PC-3 (cell line): Measurements from ENCODE around the gene PSPH.
"Not testable (repeated sequence)": the region's sequence is repeated elsewhere in the genome, so short reads cannot be mapped to it uniquely, and the experiment has no call there.

Experiments used
- CTCF ChIP-seq: fragments of 300-600 bp; sonication (generic); conservative IDR thresholded peaks from 2 replicates; pipeline ENCODE4 v1.5.1; 2017; ENCODE audit warnings: antibody characterized with exemption, low read depth, mild to moderate bottlenecking, low read length
- EZH2phosphoT487 ChIP-seq: fragments of 300-600 bp; sonication (generic); IDR thresholded peaks from 2 replicates; pipeline ENCODE4 v1.6.1; 2018; ENCODE audit warnings: mild to moderate bottlenecking, antibody characterized with exemption, low read length, borderline replicate concordance

- TF ChIP-seq CTCF, EZH2phosphoT487: not testable (repeated sequence)
Measured at GRCh38 chr7:56047446-56048116, 3.7 kb downstream of the PSPH start.
